ENCODE data around the gene CSF2RB. TPM values are rescaled to one million over a fixed set of nuclear protein-coding genes. Genes with fewer than 3 reads are reported as not detected.

CSF2RB gene
- total and polyA plus RNA-seq, 10 of the 15 experiments (the other 5 are each of a cell fraction or from before 2014, with no cell fraction given) = 0.82 to 12.5 (median 5.4) TPM

DNA sequence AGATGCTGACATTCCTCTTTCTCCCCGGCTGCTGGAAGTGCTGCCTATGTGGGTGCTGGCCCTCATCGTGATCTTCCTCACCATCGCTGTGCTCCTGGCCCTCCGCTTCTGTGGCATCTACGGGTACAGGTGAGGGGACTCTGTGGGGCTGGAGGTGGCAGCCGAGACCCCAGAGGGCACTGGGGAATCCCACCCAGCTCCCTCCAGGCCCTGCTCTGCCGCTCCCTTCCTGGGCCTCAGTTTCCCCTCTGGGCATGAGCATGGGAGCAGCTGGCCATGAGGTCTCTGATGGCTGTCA lies 21.8 kb downstream of the CSF2RB start:
- ChIA-PET RAD21 (ENCODE audit: unreplicated experiment) (no interaction called here), CTCF (interaction anchor here (0.6 kb wide), 1 partner anchor 15 kb away, joined by 3 read pairs; no protein-coding TSS in a partner anchor), POLR2A (no interaction called here), SMC1A (ENCODE audit: uncharacterized antibody, unreplicated experiment) (no interaction called here)
- Histone ChIP-seq H3K27me3 (replicated peaks in 1 of 2; ENCODE audit: control insufficient read depth in 2 of 2, insufficient read depth in 2 of 2, low read length in 1 of 2) (no peaks in the 10 kb centered on the region), H3K9ac (ENCODE audit: control insufficient read depth, insufficient read depth, low read length) (no peak overlapping the region), H2AFZ (ENCODE audit: control insufficient read depth, low read depth, low read length) (no peak overlapping the region), H3K4me2 (ENCODE audit: control insufficient read depth, insufficient read depth) (no peak overlapping the region), H3K36me3 (ENCODE audit: control insufficient read depth in 2 of 2, insufficient read depth in 2 of 2, low read length in 1 of 2) (no peaks in the 10 kb centered on the region; a peak in 2 of 4 replicates), H3K79me2 (ENCODE audit: control insufficient read depth, insufficient read depth, low read length) (no peaks in the 10 kb centered on the region), H3K4me1 (ENCODE audit: control insufficient read depth, insufficient read depth, low read length) (no peaks in the 10 kb centered on the region; the same call in 1 of the 2 replicates), H3K27ac (ENCODE audit: control insufficient read depth, insufficient read depth) (no peak overlapping the region), H3K4me3 (no peak overlapping the region), H3K9me3 (replicated peaks; ENCODE audit: control insufficient read depth, insufficient read depth, low read length) (no peaks in the 10 kb centered on the region), H4K20me1 (ENCODE audit: control insufficient read depth, insufficient read depth) (no peaks in the 10 kb centered on the region)
- WGBS (ENCODE audit: insufficient coverage, insufficient replicate concordance, low lambda C conversion rate, missing lambda C conversion rate) = 79% methylated on average over 7 of the region's 7 CpGs
- in situ Hi-C loops (cut with MboI) (no loop called here), intact Hi-C loops (cut with micrococcal nuclease; ENCODE audit: unreplicated experiment) (no loop called here)
- DNase-seq (ENCODE audit: low read depth, low spot score) (no peak), ATAC-seq (no peak), FAIRE-seq (no peak)
- no TSS peak for BruUV-seq (replicated peaks)
- TF ChIP-seq KAT2A (conservative IDR thresholded peaks at IDR 0.05; ENCODE audit: control insufficient read depth, low read depth, low read length) (no peak), ZNF622 (IDR thresholded peaks at IDR 0.05) (no peak), HDAC2 (IDR thresholded peaks at IDR 0.05) (no peak), FOXK2 (IDR thresholded peaks at IDR 0.05) (no peak), POLR2AphosphoS2 (IDR thresholded peaks at IDR 0.05; ENCODE audit: low read depth, low read length) (no peak), KDM1A (IDR thresholded peaks at IDR 0.05; ENCODE audit: borderline replicate concordance) (no peak), RAD21 (IDR thresholded peaks at IDR 0.05; ENCODE audit: insufficient read depth, low read depth, low read length) (no peak), EED (IDR thresholded peaks at IDR 0.05; ENCODE audit: low read depth) (no peak), RAD51 (IDR thresholded peaks at IDR 0.05) (no peak), BACH1 (IDR thresholded peaks at IDR 0.05; ENCODE audit: borderline replicate concordance) (no peak), IKZF1 (conservative IDR thresholded peaks at IDR 0.05) (no peak), SMARCA5 (IDR thresholded peaks at IDR 0.05) (no peak)
- TF ChIP-seq, protein P1, sequence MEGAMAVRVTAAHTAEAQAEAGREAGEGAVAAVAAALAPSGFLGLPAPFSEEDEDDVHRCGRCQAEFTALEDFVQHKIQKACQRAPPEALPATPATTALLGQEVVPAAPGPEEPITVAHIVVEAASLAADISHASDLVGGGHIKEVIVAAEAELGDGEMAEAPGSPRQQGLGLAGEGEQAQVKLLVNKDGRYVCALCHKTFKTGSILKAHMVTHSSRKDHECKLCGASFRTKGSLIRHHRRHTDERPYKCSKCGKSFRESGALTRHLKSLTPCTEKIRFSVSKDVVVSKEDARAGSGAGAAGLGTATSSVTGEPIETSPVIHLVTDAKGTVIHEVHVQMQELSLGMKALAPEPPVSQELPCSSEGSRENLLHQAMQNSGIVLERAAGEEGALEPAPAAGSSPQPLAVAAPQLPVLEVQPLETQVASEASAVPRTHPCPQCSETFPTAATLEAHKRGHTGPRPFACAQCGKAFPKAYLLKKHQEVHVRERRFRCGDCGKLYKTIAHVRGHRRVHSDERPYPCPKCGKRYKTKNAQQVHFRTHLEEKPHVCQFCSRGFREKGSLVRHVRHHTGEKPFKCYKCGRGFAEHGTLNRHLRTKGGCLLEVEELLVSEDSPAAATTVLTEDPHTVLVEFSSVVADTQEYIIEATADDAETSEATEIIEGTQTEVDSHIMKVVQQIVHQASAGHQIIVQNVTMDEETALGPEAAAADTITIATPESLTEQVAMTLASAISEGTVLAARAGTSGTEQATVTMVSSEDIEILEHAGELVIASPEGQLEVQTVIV (IDR thresholded peaks at IDR 0.05; ENCODE audit: borderline replicate concordance, partially characterized antibody) = no peak

Data from GM12878 (cell line).